ENCODE measurements around the gene RHBDD2.
A peak's percentile ranks its signal among the peaks of the same experiment; 100 is the strongest.
"Not testable (repeated sequence)": the region's sequence is repeated elsewhere in the genome, so short reads cannot be mapped to it uniquely, and the experiment has no call there.

RHBDD2 gene

GRCh38 chr7:75878769-75879611 lies at the start of gene RHBDD2:
Gene RHBDD2, plus strand, starts transcription at chr7:75879034. Its CDS starts 49 bp downstream, at chr7:75879083.
- Histone ChIP-seq H3K27me3 (ENCODE audit: control insufficient read depth, low read length) (no peaks in the 10 kb centered on the region), H3K9me3 (ENCODE audit: control insufficient read depth, insufficient read depth, low read length) (no peaks in the 10 kb centered on the region), H3K27ac (ENCODE audit: low read depth, low read length) (no peak within 1 kb of the TSS), H4K20me1 (ENCODE audit: control insufficient read depth, insufficient read depth, low read depth, low read length) (no peaks in the 10 kb centered on the region), H3K4me3 (ENCODE audit: low read length) (peak within 1 kb of the TSS; percentile 76), H3K4me2 (ENCODE audit: low read length) (peak within 1 kb of the TSS; percentile 81), H3K36me3 (ENCODE audit: control insufficient read depth, low read length) (peaks cover 22% of the 10 kb centered on the region), H3K79me2 (ENCODE audit: control insufficient read depth, low read length) (peaks cover 13% of the 10 kb centered on the region), H3F3A (ENCODE audit: control insufficient read depth, insufficient read depth) (no peaks in the 10 kb centered on the region), H3K9me2 (replicated peaks; ENCODE audit: control insufficient read depth, low read length) (no peaks in the 10 kb centered on the region), H3K4me1 (ENCODE audit: control insufficient read depth, low read length) (peaks cover 19% of the 10 kb centered on the region)
- TF ChIP-seq CTCF (IDR thresholded peaks at IDR 0.05; ENCODE audit: low read depth, low read length, poor library complexity, severe bottlenecking) (no peak), EZH2phosphoT487 (IDR thresholded peaks at IDR 0.05; ENCODE audit: borderline replicate concordance, low read length) (no peak)

- not testable (repeated sequence) for H3K4me1 ChIP-seq (ENCODE audit: control insufficient read depth, low read length); H3K4me2 ChIP-seq (ENCODE audit: low read length); H3K4me3 ChIP-seq (ENCODE audit: low read length); H3K27ac ChIP-seq (ENCODE audit: low read depth, low read length); H3K79me2 ChIP-seq (ENCODE audit: control insufficient read depth, low read length); H3K9me2 ChIP-seq (replicated peaks; ENCODE audit: control insufficient read depth, low read length); H3F3A ChIP-seq (ENCODE audit: control insufficient read depth, insufficient read depth); H3K36me3 ChIP-seq (ENCODE audit: control insufficient read depth, low read length); H4K20me1 ChIP-seq (ENCODE audit: control insufficient read depth, insufficient read depth, low read depth, low read length); H3K9me3 ChIP-seq (ENCODE audit: control insufficient read depth, insufficient read depth, low read length)
- peaks cover 13% of the 10 kb centered on the region for H3K27me3 ChIP-seq (ENCODE audit: control insufficient read depth, low read length)
Measured at GRCh38 chr7:75829656-75830055, 49.2 kb upstream of the RHBDD2 start.

GRCh38 chr7:75830978-75831377 lies 47.9 kb upstream of the RHBDD2 start:
- no peak overlapping the region for H3K27ac ChIP-seq (ENCODE audit: low read depth, low read length)
- TF ChIP-seq CTCF (IDR thresholded peaks at IDR 0.05; ENCODE audit: low read depth, low read length, poor library complexity, severe bottlenecking) (no peak), EZH2phosphoT487 (IDR thresholded peaks at IDR 0.05; ENCODE audit: borderline replicate concordance, low read length) (no peak)
- H3K4me3 ChIP-seq (ENCODE audit: low read length): no peak overlapping the region
- H3K4me1 ChIP-seq (ENCODE audit: control insufficient read depth, low read length): no peaks in the 10 kb centered on the region
- no peak overlapping the region for H3K4me2 ChIP-seq (ENCODE audit: low read length)
- H3K27me3 ChIP-seq (ENCODE audit: control insufficient read depth, low read length): peaks cover 13% of the 10 kb centered on the region
- no peaks in the 10 kb centered on the region for H3K36me3 ChIP-seq (ENCODE audit: control insufficient read depth, low read length)
- H3F3A ChIP-seq (ENCODE audit: control insufficient read depth, insufficient read depth): no peaks in the 10 kb centered on the region
- no peaks in the 10 kb centered on the region for H3K79me2 ChIP-seq (ENCODE audit: control insufficient read depth, low read length)
- H3K9me2 ChIP-seq (replicated peaks; ENCODE audit: control insufficient read depth, low read length): no peaks in the 10 kb centered on the region
- H4K20me1 ChIP-seq (ENCODE audit: control insufficient read depth, insufficient read depth, low read depth, low read length): no peaks in the 10 kb centered on the region
- H3K9me3 ChIP-seq (ENCODE audit: control insufficient read depth, insufficient read depth, low read length): no peaks in the 10 kb centered on the region

- not testable (repeated sequence) for H3K9me3 ChIP-seq (ENCODE audit: control insufficient read depth, insufficient read depth, low read length); H3F3A ChIP-seq (ENCODE audit: control insufficient read depth, insufficient read depth); H3K27ac ChIP-seq (ENCODE audit: low read depth, low read length); H3K79me2 ChIP-seq (ENCODE audit: control insufficient read depth, low read length); H3K4me1 ChIP-seq (ENCODE audit: control insufficient read depth, low read length); H3K9me2 ChIP-seq (replicated peaks; ENCODE audit: control insufficient read depth, low read length); H3K4me3 ChIP-seq (ENCODE audit: low read length); H3K4me2 ChIP-seq (ENCODE audit: low read length); H4K20me1 ChIP-seq (ENCODE audit: control insufficient read depth, insufficient read depth, low read depth, low read length); H3K36me3 ChIP-seq (ENCODE audit: control insufficient read depth, low read length)
- H3K27me3 ChIP-seq (ENCODE audit: control insufficient read depth, low read length): peaks cover 13% of the 10 kb centered on the region; the same call in 1 of the 2 replicates
Measured at GRCh38 chr7:75833662-75834061, 45.2 kb upstream of the RHBDD2 start.

Data from DOHH2 (cell line).